ENCODE measurements around the gene SIPA1L3. TPM values are rescaled to one million over a fixed set of nuclear protein-coding genes. Genes with fewer than 3 reads are reported as not detected.

Gene SIPA1L3
- total and polyA plus RNA-seq, 10 of the 15 experiments (the other 5 are each of a cell fraction or from before 2014, with no cell fraction given): 0.24 to 66.2 (median 19.1) TPM

DNA sequence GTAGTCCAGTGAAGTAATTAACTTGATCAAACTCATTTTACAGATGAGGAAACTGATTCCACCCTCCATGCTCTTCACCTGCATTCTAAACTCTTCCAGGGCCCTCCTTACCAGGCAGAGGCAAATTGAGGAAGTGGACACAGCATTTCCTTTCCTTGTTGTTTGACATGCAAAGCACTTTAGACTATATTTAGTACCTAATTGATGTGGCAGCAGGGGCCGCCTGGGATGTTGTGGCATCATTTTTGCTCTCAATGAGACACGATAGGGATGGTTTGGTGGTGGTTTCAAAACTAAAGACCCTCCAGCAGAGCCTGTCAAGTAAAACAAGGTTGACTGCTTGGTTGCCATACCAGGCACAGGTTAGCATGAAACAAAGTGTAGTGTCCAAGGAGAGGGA lies 7.9 kb downstream of the SIPA1L3 start (continued):
- TF ChIP-seq YY1 (IDR thresholded peaks at IDR 0.05; ENCODE audit: low read depth, low read length) (0 out of 2 replicates have a peak, but pooled peaks have one; percentile 11), NR2F1 (conservative IDR thresholded peaks at IDR 0.05) (no peak; the same call in 1 of the 2 replicates), MTA3 (IDR thresholded peaks at IDR 0.05; ENCODE audit: borderline replicate concordance, low read length) (peak; percentile 74; the same call in 1 of the 2 replicates), TARDBP (IDR thresholded peaks at IDR 0.05; ENCODE audit: borderline replicate concordance) (no peak), MEF2A (IDR thresholded peaks at IDR 0.05; ENCODE audit: insufficient read depth, low read depth, low read length) (peak; percentile 92), SMAD5 (IDR thresholded peaks at IDR 0.05; ENCODE audit: low read depth) (0 out of 2 replicates have a peak, but pooled peaks have one; percentile 32), NR2C2 (IDR thresholded peaks at IDR 0.05; ENCODE audit: borderline replicate concordance, control insufficient read depth, insufficient read length, low read depth) (no peak), NFIC (IDR thresholded peaks at IDR 0.05; ENCODE audit: low read depth, low read length) (peak; percentile 56; the same call in 1 of the 2 replicates), PRDM15 (CRISPR knock-in tag; IDR thresholded peaks at IDR 0.05) (no peak), NFYB (IDR thresholded peaks at IDR 0.05; ENCODE audit: insufficient read depth, low read depth, low read length) (no peak), EGR1 (IDR thresholded peaks at IDR 0.05; ENCODE audit: borderline replicate concordance in 1 of 2, low read depth in 2 of 2, low read length in 2 of 2) (no peak), FOXK2 (IDR thresholded peaks at IDR 0.05) (no peak), CBX5 (IDR thresholded peaks at IDR 0.05; ENCODE audit: low read depth) (no peak), BMI1 (IDR thresholded peaks at IDR 0.05; ENCODE audit: borderline replicate concordance) (no peak), ATF2 (IDR thresholded peaks at IDR 0.05; ENCODE audit: low read length) (peak; percentile 62; the same call in 1 of the 2 replicates), PKNOX1 (IDR thresholded peaks at IDR 0.05) (peak; percentile 70; the same call in 1 of the 2 replicates), SPI1 (IDR thresholded peaks at IDR 0.05; ENCODE audit: borderline replicate concordance, insufficient read depth, low read depth, low read length) (peak; percentile 99), IKZF2 (IDR thresholded peaks at IDR 0.05) (peak; percentile 91 to 94), KAT2A (conservative IDR thresholded peaks at IDR 0.05; ENCODE audit: control insufficient read depth, low read depth, low read length) (no peak), SP1 (IDR thresholded peaks at IDR 0.05; ENCODE audit: low read depth, low read length) (no peak), SMAD1 (IDR thresholded peaks at IDR 0.05; ENCODE audit: low read depth, partially characterized antibody) (no peak), TBL1XR1 (IDR thresholded peaks at IDR 0.05; ENCODE audit: low read depth, low read length) (peak; percentile 66; the same call in 1 of the 2 replicates), ZBTB33 (IDR thresholded peaks at IDR 0.05) (no peak), RUNX3 (IDR thresholded peaks at IDR 0.05; ENCODE audit: low read length) (peak; percentile 89), IKZF1 (conservative IDR thresholded peaks at IDR 0.05) (peak; percentile 93)

Measured in GM12878 (cell line).